Skeletal muscle cell (primary cell): ENCODE data around the gene SOWAHA.
A peak's percentile ranks its signal among the peaks of the same experiment; 100 is the strongest.
"Not testable (repeated sequence)": the region's sequence is repeated elsewhere in the genome, so short reads cannot be mapped to it uniquely, and the experiment has no call there.

Experiments used
- DNase-seq: peaks from one replicate; pipeline ENCODE4 v3.0.0-alpha.2; 2010; ENCODE audit warnings: low read depth
- H3K4me3 ChIP-seq: 2 replicates; pipeline ENCODE4 v1.5.1; 2011; ENCODE audit warnings: low read depth, mild to moderate bottlenecking, control low read depth, low read length, moderate library complexity

The SOWAHA gene

DNA sequence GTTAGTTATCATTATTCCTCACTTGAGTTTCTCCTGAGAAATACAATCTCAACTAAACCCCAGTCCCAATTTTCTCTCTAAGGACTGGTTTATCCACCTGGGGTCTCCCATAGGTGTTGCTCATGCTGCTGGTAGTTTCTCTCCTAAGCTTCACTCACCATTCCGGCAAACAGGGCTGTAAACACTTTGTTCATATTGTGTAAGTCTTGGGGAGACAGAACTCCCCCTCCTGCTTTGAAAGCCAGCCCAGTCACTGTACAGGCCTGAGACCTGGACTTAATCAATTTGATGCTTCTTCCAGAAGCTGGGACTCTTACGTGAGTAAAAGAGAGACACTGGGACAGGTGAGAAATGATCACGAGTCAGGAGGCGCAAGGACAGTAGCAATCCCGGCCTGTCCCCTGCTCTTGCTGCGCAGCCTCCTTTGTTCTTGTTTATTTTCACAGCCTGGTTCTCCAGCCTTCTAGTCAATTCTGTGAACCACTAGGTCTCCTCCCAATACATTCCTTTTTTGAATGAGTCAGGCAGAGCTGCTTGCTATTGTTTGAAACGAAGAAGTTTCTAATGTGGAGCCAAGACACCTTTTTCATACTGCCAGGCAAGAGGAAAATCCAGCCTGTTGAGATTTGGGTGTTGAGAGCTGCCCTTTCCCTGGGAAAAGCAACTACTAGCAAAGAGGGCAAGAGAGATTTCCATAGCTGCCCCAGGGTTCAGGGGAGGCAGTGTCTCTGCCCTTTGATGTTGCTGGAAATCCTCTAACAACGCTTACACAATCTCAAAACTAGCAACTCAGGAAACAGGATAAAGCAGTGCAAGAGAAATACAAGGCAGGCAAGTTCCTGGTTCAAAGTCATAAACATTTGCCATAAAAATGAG is 26.6 kb downstream of the SOWAHA start:
- no peak for DNase-seq

DNA sequence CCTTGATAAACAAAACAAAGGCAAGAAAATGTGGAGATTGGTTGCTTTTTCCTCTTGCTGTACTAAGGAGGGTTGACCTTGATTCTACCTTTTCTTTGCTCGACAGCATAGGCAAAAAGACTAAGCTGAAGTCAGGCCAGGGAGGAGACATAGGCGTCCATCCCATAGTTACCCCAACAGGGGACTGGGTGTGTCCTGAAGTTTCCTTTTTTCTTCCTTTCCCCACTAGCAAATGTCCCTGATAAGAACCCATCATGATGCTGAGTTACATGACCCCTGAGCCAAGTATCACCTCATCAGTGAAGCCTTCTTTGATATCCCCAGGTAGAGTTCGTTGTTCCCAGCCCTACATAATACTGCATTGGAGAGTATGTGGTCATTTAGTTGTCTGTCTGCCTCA is 27.2 kb downstream of the SOWAHA start:
- DNase-seq: no peak
- no peak overlapping the region for H3K4me3 ChIP-seq

More for the DNA sequence above, 26.6 kb downstream of the SOWAHA start:
- H3K4me3 ChIP-seq: no peak overlapping the region

DNA sequence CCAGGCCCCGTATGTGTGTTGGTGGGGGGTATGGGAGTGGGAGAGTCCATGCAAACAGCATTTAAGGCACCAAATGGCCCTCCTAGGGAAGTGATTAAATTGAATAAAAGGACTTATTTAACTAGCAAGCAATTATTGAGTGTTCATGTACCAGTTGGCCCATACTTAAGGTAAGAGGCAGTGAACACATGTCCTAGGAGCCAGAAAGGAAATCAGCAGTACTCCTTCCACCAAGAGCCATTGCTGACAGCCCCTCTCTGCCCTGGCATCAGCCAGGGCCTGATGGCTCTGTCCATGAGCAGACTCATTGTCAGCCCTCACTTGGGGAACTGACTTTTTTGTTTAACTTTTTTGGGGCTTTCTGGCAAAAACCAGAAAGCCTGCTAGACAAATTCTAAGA is 27.8 kb downstream of the SOWAHA start:
- H3K4me3 ChIP-seq: no peak overlapping the region

DNA sequence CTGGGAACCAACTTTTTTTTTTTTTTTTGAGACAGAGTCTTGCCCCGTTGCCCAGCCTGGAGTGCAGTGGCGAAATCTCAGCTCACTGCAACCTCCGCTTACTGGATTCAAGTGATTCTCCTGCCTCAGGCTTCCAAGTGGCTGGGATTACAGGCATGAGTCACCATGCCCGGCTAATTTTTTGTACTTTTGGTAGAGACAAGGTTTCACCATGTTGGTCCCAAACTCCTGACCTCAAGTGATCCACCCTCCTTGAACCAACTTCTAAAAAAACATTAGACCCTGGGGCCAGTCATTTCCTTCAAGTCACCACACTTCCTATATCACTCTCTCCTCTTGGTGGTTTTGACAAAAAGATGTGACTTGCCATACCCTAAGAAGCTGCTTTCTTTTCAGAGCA is 28.2 kb downstream of the SOWAHA start:
- no peak overlapping the region for H3K4me3 ChIP-seq
- DNase-seq: no peak

More for the DNA sequence above, 27.8 kb downstream of the SOWAHA start:
- DNase-seq: no peak

DNA sequence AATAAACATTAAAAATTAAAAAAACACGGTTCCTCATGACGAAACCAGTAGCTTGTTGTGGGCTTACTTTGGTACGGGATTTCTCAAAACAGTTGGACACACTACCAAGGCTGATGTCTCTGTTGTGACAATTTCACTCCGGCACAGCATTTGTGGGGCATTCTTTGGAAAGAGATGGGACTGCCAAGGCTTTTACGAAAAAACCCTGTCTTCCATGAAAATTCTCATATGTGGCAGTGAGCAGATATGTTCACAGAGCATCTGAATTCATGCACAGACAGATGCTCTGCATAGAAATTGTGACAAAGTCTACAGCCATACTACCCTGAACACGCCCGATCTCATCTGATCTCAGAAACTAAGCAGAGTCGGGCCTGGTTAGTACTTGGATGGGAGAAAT is 35.2 kb downstream of the SOWAHA start:
- DNase-seq: no peak
- H3K4me3 ChIP-seq: no peak overlapping the region

DNA sequence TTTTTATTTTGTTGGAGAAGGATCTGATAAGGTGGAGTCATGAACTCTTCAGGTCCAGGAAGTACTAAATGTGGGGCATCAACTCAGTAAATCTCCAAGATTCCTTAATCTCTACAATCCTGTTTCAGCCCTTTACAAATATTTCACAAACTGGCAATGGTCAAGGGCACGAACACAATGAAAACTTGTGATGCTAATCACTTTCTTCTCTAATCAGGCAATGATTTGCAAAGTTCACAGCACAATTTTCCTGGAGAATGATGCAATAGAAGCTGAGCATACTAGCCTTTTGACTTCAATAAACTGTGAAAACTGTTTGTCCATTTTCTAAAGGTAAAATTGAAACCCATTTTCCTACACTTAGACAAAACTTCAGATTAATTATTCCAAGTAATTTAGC is 36.2 kb downstream of the SOWAHA start:
- no peak for DNase-seq
- H3K4me3 ChIP-seq: no peak overlapping the region

DNA sequence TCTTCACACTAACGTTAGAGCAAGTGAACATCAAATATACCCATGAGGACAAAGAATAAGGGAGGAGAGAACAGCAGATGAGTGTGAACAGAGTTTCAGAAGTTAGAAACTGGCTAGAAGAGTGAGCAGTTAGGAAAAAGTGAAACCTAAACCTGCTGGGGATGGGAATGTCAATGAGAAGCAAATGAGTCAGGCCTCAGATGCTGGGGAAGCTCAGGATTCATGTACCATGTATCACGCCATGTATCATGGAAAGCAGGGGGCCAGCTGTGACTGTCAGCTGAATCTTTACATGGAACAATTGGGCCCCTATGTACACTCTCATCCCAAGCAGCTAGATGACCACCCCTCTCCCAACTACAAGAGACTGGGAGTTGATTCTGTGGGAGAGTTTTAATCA is 37.0 kb downstream of the SOWAHA start:
- DNase-seq: peak; percentile 30
- no peak overlapping the region for H3K4me3 ChIP-seq

DNA sequence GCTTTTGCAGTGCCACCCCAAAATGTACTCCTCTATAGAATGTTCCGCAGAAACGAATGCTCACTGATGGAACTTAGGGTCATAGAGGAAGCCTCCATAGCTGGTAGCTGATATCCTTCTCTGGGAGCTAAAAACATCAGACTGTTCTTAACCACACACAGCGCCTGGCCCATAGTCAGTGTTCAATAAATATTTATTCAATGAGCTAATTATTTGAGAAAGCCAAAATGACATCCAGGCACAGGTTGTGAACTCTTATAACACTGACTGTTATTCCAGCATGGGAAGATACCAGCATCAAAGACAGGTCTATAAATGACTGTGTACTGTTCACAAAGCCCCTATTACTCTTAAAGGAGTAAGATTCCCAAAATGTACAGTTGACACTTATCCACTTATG is 40.2 kb downstream of the SOWAHA start:
- no peak for DNase-seq
- no peak overlapping the region for H3K4me3 ChIP-seq

DNA sequence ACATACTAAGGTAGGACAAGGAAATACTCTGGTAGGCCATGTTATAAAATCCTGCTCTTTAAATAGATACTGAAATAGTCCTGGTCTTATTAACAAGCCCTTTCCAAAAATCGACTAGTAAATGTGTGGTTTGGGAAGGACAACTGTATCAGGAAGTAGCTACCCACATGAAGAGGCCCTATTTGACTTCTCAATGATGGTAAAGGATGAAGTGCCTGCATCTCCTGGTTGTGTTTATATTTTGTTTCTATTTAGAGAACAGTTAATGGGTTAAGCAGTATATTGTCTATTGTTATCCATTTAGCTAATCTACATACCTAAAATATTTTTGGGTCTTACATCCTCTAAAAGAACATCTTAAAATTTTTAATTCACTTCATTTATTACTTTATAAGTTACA is 40.7 kb downstream of the SOWAHA start:
- no peak for DNase-seq
- no peak overlapping the region for H3K4me3 ChIP-seq

DNA sequence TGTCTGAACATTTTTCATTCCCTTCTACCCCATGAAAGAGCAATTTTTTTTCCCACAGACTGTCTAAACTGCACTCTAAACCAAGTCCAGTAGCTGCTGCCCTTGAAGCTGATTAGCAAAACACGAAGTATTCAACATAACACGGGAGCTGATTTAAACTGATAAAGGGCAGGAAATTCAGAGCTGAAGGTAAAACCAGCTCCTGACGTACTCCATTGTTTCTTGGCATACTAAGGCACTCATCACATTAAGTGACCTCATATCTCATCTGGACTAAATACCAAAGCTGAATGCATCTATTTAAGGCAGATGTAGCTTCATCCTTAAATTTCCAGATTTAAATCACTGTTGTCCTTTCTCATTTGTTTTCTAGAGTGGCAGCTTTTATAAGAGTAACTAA is 41.2 kb downstream of the SOWAHA start:
- DNase-seq: no peak
- no peak overlapping the region for H3K4me3 ChIP-seq

DNA sequence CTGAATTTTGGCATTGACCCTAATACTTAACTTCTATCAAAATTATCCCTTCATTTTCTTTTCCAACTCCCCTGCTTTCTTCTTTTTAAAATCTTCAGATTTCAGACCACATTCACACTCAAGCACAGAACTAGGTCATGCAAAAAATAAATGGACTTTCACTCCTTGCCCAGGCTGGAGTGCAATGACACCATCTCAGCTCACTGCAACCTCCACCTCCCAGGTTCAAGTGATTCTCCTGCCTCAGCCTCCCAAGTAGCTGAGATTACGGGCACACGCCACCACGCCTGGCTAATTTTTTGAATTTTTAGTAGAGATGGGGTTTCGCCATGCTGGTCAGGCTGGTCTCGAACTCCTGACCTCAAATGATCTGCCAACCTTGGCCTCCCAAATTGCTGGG is 41.9 kb downstream of the SOWAHA start:
- not testable (repeated sequence) for DNase-seq, H3K4me3 ChIP-seq

DNA sequence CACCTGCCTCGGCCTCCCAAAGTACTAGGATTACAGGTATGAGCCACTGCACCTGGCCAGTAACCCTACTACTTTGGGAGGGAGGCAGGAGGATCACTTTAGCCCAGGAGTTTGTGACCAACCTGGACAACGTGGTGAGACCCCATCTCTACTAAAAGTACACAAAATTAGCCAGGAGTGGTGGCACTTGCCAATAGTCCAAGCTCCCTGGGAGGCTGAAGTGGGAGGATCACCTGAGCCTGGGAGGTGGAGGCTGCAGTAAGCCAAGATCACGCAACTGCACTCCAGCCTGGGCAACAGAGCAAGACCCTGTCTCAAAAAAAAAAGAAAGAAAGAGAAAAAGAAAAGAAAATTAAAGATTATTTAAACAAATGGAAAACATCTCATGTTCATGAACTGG is 42.9 kb downstream of the SOWAHA start:
- DNase-seq: no peak
- H3K4me3 ChIP-seq: no peak overlapping the region

DNA sequence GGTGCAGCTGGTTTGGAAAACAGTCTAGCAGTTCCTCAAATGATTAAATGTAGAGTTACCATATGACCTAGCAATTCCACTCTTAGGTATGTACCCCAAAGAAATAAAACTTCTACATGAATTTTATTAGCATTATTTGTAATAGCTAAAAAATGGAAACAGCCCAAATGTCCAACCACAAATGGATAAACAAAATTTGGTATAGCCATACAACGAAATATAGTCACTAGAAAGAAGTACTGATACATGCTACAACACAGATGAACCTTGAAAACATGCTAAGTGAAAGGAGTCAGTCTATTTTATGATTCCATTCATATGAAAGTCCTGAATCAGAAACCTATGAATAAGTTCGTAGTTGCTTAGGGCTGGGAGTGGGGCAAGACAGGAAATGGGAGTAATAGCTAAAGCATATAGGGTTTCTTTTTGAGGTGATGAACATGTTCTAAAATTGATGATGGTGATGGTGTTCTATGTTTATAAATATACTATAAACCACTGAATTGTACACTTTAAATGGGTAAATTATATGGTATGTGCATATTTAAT is 46.9 kb downstream of the SOWAHA start:
- no peak for DNase-seq
- no peak overlapping the region for H3K4me3 ChIP-seq

DNA sequence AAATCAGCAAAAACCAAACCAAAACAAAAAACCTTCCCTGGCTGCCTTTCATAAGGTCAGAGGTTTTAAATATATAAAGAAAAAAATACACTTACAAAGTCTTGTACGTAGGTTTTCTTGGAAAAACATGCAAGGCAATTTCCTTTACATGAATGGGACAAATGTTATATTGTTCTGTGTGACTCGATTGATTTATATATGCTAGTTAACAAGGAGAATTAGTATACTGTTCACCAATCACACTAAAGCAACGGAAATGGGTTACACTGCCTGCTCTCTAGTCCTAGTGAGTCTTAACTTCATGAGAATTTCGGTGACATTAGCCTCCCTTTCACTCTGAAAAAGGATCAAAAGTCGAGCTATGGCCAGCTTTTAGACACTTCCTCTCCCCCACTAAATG is 47.6 kb downstream of the SOWAHA start:
- DNase-seq: no peak

DNA sequence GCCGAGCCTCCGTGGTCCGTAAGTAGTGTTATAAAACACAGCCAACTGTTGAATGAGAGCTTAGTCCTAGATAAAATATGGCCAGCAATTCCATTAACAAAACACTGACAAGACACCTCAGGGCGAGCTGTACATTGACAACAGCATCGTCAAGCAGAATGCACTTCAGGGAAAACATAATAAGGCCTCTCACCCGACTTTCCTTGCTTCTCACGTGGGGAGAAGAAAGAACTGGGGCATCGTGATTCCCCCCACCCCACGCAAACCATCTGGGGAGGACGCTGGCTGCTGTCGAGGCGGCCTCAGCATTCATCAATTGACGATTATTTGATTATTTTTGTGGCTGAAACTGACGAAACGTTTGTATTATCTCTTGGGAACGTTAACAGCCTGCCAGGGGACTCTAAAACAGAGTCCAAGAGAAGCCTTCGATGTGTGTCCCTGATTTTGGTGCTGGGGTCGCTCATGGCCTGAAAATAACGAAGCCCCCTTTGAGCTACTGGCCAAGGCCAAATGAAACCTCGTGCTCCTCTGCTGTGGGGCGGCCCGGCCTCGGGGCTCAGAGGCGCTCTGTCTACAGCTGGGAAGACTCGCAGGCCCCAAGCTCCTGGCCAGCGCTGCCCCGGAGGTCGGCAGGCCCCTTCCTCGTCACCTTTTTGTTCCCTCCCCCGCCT is 52.7 kb downstream of the SOWAHA start:
- no peak for DNase-seq
- H3K4me3 ChIP-seq: peak overlapping the region; percentile 78

More for the DNA sequence above, 47.6 kb downstream of the SOWAHA start:
- H3K4me3 ChIP-seq: no peak overlapping the region
